SK-N-SH treated with all-trans-retinoic acid at 6 μM for 48 hours (cell line): Measurements from ENCODE around the gene NATD1.

Experiments used
- ATAC-seq: fragments of 200-7000 bp; cut with Tn5 transposase; 3 replicates; pipeline ENCODE4 v1.9.1; 2020; ENCODE audit warnings: mild to moderate bottlenecking, moderate library complexity
- ARNTL ChIP-seq: fragments of 450-650 bp; formaldehyde crosslinking; IDR thresholded peaks from 2 replicates; pipeline ENCODE4 v1.5.0; 2020; ENCODE audit warnings: low read depth, mild to moderate bottlenecking, moderate library complexity, borderline replicate concordance
- BACH2 ChIP-seq: fragments of 250-450 bp; sonication (Bioruptor Pico); IDR thresholded peaks from 2 replicates; pipeline ENCODE4 v1.9.0; 2021; ENCODE audit warnings: mild to moderate bottlenecking, borderline replicate concordance
- CSDC2 ChIP-seq: fragments of 250-450 bp; sonication (Bioruptor Pico); IDR thresholded peaks from 2 replicates; pipeline ENCODE4 v1.5.0; 2020; ENCODE audit warnings: mild to moderate bottlenecking, moderate library complexity
- CSRNP3 ChIP-seq: fragments of 250-450 bp; sonication (Bioruptor Pico); IDR thresholded peaks from 2 replicates; pipeline ENCODE4 v1.5.1; 2021; ENCODE audit warnings: mild to moderate bottlenecking, moderate library complexity
- GLIS3 ChIP-seq: fragments of 250-450 bp; sonication (Bioruptor Pico); IDR thresholded peaks from 2 replicates; pipeline ENCODE4 v1.5.0; 2020; ENCODE audit warnings: mild to moderate bottlenecking, moderate library complexity
- ISL1 ChIP-seq: fragments of 250-450 bp; sonication (Bioruptor Pico); IDR thresholded peaks from 2 replicates; pipeline ENCODE4 v2.1.2; 2022; ENCODE audit warnings: mild to moderate bottlenecking, moderate library complexity
- OSR1 ChIP-seq: fragments of 250-450 bp; sonication (Bioruptor Pico); IDR thresholded peaks from 2 replicates; pipeline ENCODE4 v1.8.0; 2022; ENCODE audit warnings: moderate library complexity, mild to moderate bottlenecking, inconsistent platforms
- ZNF565 ChIP-seq: fragments of 450-650 bp; formaldehyde crosslinking; conservative IDR thresholded peaks from 2 replicates; pipeline ENCODE4 v1.5.0; 2020; ENCODE audit warnings: low read depth, mild to moderate bottlenecking, moderate library complexity
- ZNF70 ChIP-seq: fragments of 450-650 bp; formaldehyde crosslinking; IDR thresholded peaks from 2 replicates; pipeline ENCODE4 v1.5.0; 2020; ENCODE audit warnings: mild to moderate bottlenecking, moderate library complexity
- ZNF8 ChIP-seq: fragments of 450-650 bp; formaldehyde crosslinking; IDR thresholded peaks from 2 replicates; pipeline ENCODE4 v1.5.0; 2020; ENCODE audit warnings: mild to moderate bottlenecking, moderate library complexity
- TF ChIP-seq, protein P1 (sequence below): fragments of 250-450 bp; sonication (Bioruptor Pico); IDR thresholded peaks from 2 replicates; pipeline ENCODE4 v1.8.0; 2020; ENCODE audit warnings: mild to moderate bottlenecking, moderate library complexity, borderline replicate concordance

NATD1 gene

DNA sequence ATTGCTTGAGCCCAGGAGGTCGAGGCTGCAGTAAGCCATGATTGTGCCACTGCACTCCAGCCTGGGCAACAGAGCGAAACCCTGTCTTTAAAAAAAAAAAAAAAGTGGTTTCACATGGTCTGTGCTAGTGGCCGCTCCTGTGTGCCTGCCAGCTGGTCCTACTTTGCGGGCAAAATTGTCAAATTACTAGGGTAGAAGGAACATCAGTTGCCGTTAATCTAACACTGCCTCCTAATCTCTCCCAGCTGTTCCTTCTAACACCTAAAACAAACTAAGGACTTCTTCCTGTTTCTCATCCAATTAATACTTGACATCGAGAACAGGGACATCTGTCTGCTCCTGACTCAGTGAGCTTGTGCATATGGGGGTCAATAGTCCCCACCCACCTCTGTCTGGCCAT is 63.1 kb downstream of the NATD1 start (continued):
- TF ChIP-seq, protein P1, sequence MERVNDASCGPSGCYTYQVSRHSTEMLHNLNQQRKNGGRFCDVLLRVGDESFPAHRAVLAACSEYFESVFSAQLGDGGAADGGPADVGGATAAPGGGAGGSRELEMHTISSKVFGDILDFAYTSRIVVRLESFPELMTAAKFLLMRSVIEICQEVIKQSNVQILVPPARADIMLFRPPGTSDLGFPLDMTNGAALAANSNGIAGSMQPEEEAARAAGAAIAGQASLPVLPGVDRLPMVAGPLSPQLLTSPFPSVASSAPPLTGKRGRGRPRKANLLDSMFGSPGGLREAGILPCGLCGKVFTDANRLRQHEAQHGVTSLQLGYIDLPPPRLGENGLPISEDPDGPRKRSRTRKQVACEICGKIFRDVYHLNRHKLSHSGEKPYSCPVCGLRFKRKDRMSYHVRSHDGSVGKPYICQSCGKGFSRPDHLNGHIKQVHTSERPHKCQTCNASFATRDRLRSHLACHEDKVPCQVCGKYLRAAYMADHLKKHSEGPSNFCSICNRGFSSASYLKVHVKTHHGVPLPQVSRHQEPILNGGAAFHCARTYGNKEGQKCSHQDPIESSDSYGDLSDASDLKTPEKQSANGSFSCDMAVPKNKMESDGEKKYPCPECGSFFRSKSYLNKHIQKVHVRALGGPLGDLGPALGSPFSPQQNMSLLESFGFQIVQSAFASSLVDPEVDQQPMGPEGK (CRISPR knock-in tag) = no peak
- no peak for TF ChIP-seq ZNF8
- no peak for TF ChIP-seq GLIS3 (CRISPR knock-in tag)

DNA sequence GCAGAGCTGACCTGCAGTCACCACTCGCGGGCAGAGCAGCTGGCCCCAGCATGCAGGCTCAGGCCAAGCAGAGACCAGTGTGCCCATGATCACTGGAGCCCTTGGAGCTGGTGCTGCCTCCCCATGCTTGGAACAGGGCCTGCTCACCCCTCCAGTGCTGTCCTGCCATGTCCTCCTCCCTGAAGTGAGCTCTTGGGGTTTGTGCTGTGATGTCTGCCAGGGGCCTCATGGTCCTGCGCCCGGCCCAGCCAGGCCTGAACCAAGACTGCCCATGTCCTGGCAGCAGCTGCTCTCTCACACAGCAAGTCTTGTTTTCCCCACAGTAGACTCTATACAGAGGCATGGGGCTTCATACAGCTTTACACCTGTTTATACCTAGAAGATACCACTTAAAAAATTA is 63.8 kb downstream of the NATD1 start:
- no peak for ATAC-seq
- no peak for TF ChIP-seq BACH2 (CRISPR knock-in tag)
- TF ChIP-seq CSRNP3 (CRISPR knock-in tag) = no peak
- no peak for TF ChIP-seq OSR1 (CRISPR knock-in tag)
- no peak for TF ChIP-seq ZNF70
- TF ChIP-seq CSDC2 = no peak
- TF ChIP-seq ISL1 = no peak
- TF ChIP-seq ZNF565 (CRISPR knock-in tag) = no peak
- no peak for TF ChIP-seq ARNTL (CRISPR knock-in tag)
